Hematopoietic multipotent progenitor cell (in vitro differentiated cells): ENCODE results near the gene MEIS2. TPM values are rescaled to one million over a fixed set of nuclear protein-coding genes. Genes with fewer than 3 reads are reported as not detected.

ENCODE experiments used
- DNase-seq, 3 donors: peaks; one replicate each; pipeline ENCODE4 v3.0.0-alpha.2; 2011 to 2015; ENCODE audit warnings: low read depth in 2 of 3, low spot score in 2 of 3
- small RNA-seq: library from RNA; depleted of rRNA; stranded (forward); fragments of <200 nt; gene quantifications from one replicate; pipeline ENCODE3, GENCODE V24; 2012
- total RNA-seq: library from RNA; depleted of rRNA; stranded (reverse); fragments of >200 nt; gene quantifications from one replicate; pipeline ENCODE4 v1.2.3, GENCODE V29; 2012

MEIS2 gene
- total RNA-seq, 1 donor: 0.54 TPM

GRCh38 chr15:36850864-36851263 is 249.5 kb downstream of the MEIS2 start:
- DNase-seq: no peak

DNA sequence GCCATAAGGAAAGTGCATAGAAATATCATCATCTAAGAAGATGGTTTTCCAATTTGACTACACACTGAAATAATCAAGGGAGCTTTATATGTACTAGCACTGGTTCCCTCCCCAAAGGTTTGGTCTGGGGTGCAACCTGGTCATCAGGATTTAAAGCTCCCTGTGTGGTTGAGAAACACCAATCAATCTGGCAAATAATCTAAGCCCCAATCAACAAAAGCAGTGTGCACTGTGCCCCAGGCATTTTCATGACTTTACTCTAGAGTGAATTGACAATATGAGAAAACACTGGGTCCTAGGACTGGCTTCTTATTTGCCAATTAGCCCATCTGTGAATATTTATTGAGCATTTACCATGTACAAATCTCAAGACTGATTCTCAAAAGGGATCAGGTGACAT is 255.1 kb downstream of the MEIS2 start:
- no peak for DNase-seq

GRCh38 chr15:36844534-36844998 is 255.8 kb downstream of the MEIS2 start:
- no peak for DNase-seq

- DNase-seq: no peak
Observed at GRCh38 chr15:36843822-36844221, 256.5 kb downstream of the MEIS2 start.

DNA sequence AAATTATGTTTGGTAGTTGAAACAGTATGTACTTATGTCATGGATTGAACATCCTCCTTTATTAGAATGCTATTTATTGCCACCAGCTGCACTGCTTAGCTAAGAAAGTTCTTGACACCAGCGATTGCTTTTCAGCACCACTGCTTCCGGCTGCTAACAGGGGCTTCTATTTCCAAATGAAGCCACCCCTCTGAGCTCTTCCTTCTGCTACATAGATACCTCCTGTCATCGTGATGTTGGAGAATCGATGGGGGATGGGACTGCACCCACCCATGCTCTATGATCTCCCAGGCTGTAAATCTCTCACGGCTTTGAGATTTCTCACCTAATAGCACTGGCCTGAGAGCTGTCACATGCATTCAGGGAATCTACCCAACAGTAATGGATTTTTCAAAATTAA is 259.2 kb downstream of the MEIS2 start:
- no peak for DNase-seq

Small RNA genes lying within 50 kb of the gene (small RNA-seq; reads per million reads assigned to genes)
- gene MIR8063: not detected
- 0.61 reads per million for gene RF00012
- not detected for gene RF00019
